Measurements from ENCODE around the gene AQP7. TPM values are rescaled to one million over a fixed set of nuclear protein-coding genes. Genes with fewer than 3 reads are reported as not detected.

AQP7 gene
- not detected in 2 replicates for total RNA-seq

GRCh38 chr9:33402371-33402770 is at the start of gene AQP7:
Gene AQP7, minus strand, starts transcription at chr9:33402568. Its CDS starts 1,306 bp downstream, at chr9:33401262.

GRCh38 chr9:33446946-33447798 is 44.8 kb upstream of the AQP7 start, which contains the start of gene AQP3:
Gene AQP3, minus strand, starts transcription at chr9:33447593. Its CDS starts 63 bp downstream, at chr9:33447530.

Other genes with a start within 250 kb of the AQP7 start
- 10.4 and 12.9 TPM in 2 replicates for gene B4GALT1, start 235.2 kb downstream of the AQP7 start, total RNA-seq
- gene SPINK4, start 162.4 kb downstream of the AQP7 start, total RNA-seq, result not detected in 2 replicates
- 29.9 and 39.1 TPM in 2 replicates for gene BAG1, start 137.9 kb downstream of the AQP7 start, total RNA-seq
- 129 and 208 TPM in 2 replicates for gene CHMP5, start 137.5 kb downstream of the AQP7 start, total RNA-seq
- 11.4 and 16.3 TPM in 2 replicates for gene NFX1, start 112.1 kb downstream of the AQP7 start, total RNA-seq
- gene AQP3, start 45.0 kb upstream of the AQP7 start, total RNA-seq, result under 0.01 and 0.61 TPM in 2 replicates
- 19.2 and 22.6 TPM in 2 replicates for gene NOL6, start 71.4 kb upstream of the AQP7 start, total RNA-seq
- 2.6 and 6.2 TPM in 2 replicates for gene ANKRD18B, start 121.7 kb upstream of the AQP7 start, total RNA-seq